ENCODE measurements around the gene HRK. TPM values are rescaled to one million over a fixed set of nuclear protein-coding genes. Genes with fewer than 3 reads are reported as not detected.
A peak's percentile ranks its signal among the peaks of the same experiment; 100 is the strongest.

The HRK gene
- under 1 TPM in 1 of 2 donors, not detected in 1; 0.14 TPM for total RNA-seq

DNA sequence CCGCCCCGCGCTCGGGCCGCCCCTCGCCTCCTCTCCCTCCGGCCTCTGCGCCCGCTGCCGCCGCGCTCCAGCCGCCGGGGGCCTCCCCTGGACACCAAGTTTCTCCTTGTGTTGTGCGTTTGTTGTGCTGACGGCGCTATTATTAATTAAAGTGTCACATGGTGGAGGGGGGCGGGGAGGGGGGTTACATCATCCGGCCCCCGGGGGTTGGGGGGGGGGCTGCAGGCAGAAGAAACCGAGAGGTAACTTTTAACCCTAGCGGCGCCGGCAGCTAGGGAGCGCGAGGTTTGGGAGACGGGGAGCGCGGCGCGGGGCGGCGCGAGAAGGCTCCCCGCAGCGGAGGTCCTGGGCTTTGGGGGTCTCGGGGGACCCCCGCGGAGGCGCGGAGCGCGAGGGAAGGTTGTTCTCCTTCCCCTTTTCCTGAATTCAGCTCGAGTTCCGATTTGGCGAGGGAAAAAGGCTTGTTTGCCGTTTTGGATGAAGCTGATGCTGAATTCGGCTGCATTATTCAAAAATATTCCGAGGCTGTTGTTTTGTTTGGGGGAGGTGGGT, at the start of gene HRK:
Gene HRK, minus strand, starts transcription at position 117 of the 552 bp plus-strand sequence. CDS start 134 bp downstream, outside the sequence.
- Histone ChIP-seq H3K9me3 (no peaks in the 10 kb centered on the region), H3K27me3 (replicated peaks; ENCODE audit: insufficient read depth) (peaks cover 22% of the 10 kb centered on the region)

DNA sequence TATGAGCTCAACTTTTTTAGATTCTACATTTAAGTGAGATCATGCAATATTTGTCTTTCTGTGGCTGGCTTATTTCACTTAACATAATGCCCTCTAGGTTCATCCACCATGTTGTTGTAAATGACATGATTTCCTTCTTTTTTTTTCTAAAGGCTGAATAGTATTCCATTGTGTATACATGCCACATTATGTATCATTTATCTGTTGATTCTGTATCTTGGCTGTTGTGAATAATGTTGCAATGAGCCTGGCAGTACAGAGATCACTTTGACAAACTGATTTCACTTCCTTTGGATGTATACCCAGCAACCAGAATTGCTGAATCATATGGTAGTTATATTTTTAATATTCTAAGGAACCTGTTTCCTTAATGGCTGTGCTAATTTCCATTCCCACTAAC, 48.6 kb upstream of the HRK start:
- Histone ChIP-seq H3K4me1 (ENCODE audit: control insufficient read depth in 1 of 2, low read depth in 2 of 2) (peaks cover 11 to 43% of the 10 kb centered on the region in 2 donors), H3K36me3 (peaks cover 16% of the 10 kb centered on the region), H3K27ac (no peak overlapping the region), H3K4me3 (no peak overlapping the region), H3K9me3 (no peaks in the 10 kb centered on the region), H3K27me3 (replicated peaks; ENCODE audit: insufficient read depth) (no peaks in the 10 kb centered on the region)
- TF ChIP-seq, protein P1, sequence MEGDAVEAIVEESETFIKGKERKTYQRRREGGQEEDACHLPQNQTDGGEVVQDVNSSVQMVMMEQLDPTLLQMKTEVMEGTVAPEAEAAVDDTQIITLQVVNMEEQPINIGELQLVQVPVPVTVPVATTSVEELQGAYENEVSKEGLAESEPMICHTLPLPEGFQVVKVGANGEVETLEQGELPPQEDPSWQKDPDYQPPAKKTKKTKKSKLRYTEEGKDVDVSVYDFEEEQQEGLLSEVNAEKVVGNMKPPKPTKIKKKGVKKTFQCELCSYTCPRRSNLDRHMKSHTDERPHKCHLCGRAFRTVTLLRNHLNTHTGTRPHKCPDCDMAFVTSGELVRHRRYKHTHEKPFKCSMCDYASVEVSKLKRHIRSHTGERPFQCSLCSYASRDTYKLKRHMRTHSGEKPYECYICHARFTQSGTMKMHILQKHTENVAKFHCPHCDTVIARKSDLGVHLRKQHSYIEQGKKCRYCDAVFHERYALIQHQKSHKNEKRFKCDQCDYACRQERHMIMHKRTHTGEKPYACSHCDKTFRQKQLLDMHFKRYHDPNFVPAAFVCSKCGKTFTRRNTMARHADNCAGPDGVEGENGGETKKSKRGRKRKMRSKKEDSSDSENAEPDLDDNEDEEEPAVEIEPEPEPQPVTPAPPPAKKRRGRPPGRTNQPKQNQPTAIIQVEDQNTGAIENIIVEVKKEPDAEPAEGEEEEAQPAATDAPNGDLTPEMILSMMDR (IDR thresholded peaks at IDR 0.05): no peak
- no peak for DNase-seq (ENCODE audit: low spot score)
- no peak for ATAC-seq (ENCODE audit: insufficient number of reproducible peaks, low FRiP score, low read depth)

More for the DNA sequence above, at the start of gene HRK:
- DNase-seq (ENCODE audit: low spot score) (no peak), ATAC-seq (ENCODE audit: insufficient number of reproducible peaks, low FRiP score, low read depth) (no peak)
- TF ChIP-seq, protein P1 (IDR thresholded peaks at IDR 0.05): no peak
- no peak within 1 kb of the TSS for H3K27ac ChIP-seq
- H3K4me1 ChIP-seq (ENCODE audit: control insufficient read depth in 1 of 2, low read depth in 2 of 2): peaks cover 15 to 44% of the 10 kb centered on the region in 2 donors
- H3K4me3 ChIP-seq: peak within 1 kb of the TSS; percentile 48
- no peaks in the 10 kb centered on the region for H3K36me3 ChIP-seq

DNA sequence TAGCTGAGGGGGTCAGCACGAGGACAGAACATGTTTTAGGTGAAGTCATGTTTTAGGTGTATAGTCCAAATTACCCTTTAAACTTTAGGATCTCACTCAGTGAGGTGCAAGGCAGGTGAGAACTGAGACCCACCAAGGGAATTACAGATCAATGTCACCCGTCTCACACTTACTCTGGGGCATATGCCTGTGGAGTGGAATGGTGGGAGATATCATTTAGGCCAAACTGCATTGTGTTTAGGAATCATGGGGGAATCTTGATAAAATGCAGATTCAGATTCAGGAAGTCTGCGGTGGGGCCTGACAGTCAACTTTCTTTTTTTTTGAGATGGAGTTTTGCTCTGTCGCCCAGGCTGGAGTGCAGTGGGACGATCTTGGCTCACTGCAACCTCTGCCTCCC, 47.3 kb upstream of the HRK start:
- Histone ChIP-seq H3K27me3 (replicated peaks; ENCODE audit: insufficient read depth) (no peaks in the 10 kb centered on the region), H3K4me1 (ENCODE audit: control insufficient read depth in 1 of 2, low read depth in 2 of 2) (peaks cover 11 to 35% of the 10 kb centered on the region in 2 donors), H3K9me3 (no peaks in the 10 kb centered on the region), H3K36me3 (peaks cover 16% of the 10 kb centered on the region), H3K4me3 (no peak overlapping the region), H3K27ac (no peak overlapping the region)
- DNase-seq (ENCODE audit: low spot score) (no peak), ATAC-seq (ENCODE audit: insufficient number of reproducible peaks, low FRiP score, low read depth) (no peak)
- TF ChIP-seq, protein P1 (IDR thresholded peaks at IDR 0.05): no peak

DNA sequence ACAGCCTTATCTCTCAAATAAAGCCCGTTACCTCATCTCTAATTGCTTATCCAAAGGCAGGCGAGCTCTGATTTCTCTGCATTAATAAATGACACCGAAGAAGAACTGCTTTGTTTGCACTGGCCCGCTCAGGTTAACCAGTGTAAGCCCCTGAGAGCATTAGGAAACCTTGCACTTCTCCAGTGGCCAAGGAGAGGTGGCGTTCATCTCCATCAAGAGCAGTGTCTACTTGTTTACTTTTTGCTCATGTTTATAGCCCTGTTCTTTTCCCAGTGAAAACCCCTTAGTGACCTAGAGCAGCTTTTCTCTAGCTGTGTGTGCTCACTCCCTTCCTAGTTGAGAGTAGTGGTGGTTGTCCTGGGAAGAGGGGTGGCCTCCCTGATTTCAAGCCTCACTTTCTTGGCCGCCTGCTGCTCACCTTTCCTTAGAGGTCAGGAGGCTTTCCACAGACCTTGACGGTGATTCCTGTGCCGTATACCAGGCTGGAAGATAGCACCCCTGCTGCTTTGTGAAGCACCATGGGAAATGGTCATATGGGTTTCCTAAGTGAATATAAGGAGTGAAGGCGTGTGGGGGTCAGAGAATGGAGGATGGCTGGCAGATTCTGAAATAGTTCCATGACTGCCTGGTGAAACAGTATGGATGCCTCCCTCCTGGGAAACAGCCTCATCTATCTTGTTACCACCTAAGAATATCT, 46.2 kb upstream of the HRK start:
- ATAC-seq (ENCODE audit: insufficient number of reproducible peaks, low FRiP score, low read depth): no peak
- TF ChIP-seq, protein P1 (IDR thresholded peaks at IDR 0.05): no peak
- no peak for DNase-seq (ENCODE audit: low spot score)
- H3K4me1 ChIP-seq (ENCODE audit: control insufficient read depth in 1 of 2, low read depth in 2 of 2): peaks cover 7 to 27% of the 10 kb centered on the region in 2 donors
- peaks cover 16% of the 10 kb centered on the region for H3K36me3 ChIP-seq
- no peak overlapping the region for H3K27ac ChIP-seq
- no peak overlapping the region for H3K4me3 ChIP-seq
- H3K9me3 ChIP-seq: no peaks in the 10 kb centered on the region
- no peaks in the 10 kb centered on the region for H3K27me3 ChIP-seq (replicated peaks; ENCODE audit: insufficient read depth)

DNA sequence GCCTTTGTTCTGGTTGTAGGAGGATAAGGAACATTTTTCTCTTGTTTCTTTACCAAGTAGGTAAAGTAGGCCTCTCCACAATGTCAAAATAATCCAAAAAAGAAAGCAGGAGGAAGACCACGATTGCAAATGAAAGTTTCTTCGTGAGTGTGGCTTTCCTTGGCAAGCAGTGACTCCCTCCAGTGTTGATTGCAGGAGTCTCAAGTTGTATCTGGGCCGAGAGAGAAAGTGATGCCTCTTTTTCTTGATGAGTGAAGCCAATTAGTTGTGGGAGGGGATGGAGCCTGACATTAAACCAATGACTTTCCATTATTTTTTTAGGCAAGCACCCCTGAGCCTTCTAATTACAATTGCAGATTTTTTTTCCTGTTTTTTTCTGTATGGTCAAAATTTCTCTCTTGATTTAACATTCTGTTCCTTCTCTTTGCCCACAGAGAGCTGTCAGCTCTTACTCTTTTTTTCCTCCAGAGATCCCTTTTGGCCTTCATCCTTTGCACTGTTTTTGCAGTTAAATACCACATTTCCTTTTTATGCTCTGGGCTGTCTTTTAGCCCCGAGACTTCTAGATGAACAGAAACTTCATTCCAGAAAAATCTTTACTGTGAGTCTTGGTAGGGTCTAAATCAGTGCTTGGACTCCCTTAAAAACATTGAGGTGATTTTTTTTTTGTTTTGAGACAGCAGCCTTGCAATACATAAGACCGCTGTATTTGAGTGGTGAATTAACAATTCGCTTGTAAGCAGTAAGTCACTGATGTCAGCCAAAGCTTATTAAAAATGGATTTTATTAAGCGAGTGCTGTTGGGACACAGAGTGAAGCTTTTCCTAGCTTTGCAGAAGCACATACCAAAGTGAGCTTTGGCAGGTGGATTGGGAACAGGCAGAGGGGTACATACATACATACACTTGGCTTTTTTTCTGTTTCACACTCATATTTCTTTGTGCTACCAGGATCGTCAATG, 45.3 kb upstream of the HRK start:
- ATAC-seq (ENCODE audit: insufficient number of reproducible peaks, low FRiP score, low read depth) (no peak), DNase-seq (ENCODE audit: low spot score) (no peak)
- Histone ChIP-seq H3K27me3 (replicated peaks; ENCODE audit: insufficient read depth) (no peaks in the 10 kb centered on the region), H3K4me3 (peak overlapping the region; percentile 5), H3K36me3 (peaks cover 16% of the 10 kb centered on the region), H3K27ac (peak overlapping the region; percentile 27 to 35), H3K9me3 (no peaks in the 10 kb centered on the region), H3K4me1 (ENCODE audit: control insufficient read depth in 1 of 2, low read depth in 2 of 2) (peaks cover 7 to 27% of the 10 kb centered on the region in 2 donors)
- TF ChIP-seq, protein P1 (IDR thresholded peaks at IDR 0.05): no peak
